GM12878 (cell line): Measurements from ENCODE around the gene RACK1. TPM values are rescaled to one million over a fixed set of nuclear protein-coding genes. Genes with fewer than 3 reads are reported as not detected.

ENCODE experiments used
- BCL11A ChIP-seq: IDR thresholded peaks from 2 replicates; pipeline ENCODE4 v1.6.1; 2011; ENCODE audit warnings: low read depth, low read length
- BCL3 ChIP-seq: IDR thresholded peaks from 2 replicates; pipeline ENCODE4 v1.6.1; 2011; ENCODE audit warnings: borderline replicate concordance, low read depth, mild to moderate bottlenecking, moderate library complexity, low read length; ENCODE audit not compliant: insufficient read depth, poor library complexity, severe bottlenecking
- CREM ChIP-seq: IDR thresholded peaks from 2 replicates; pipeline ENCODE4 v1.6.1; 2014; ENCODE audit warnings: antibody characterized with exemption, low read depth
- E2F4 ChIP-seq: IDR thresholded peaks from 2 replicates; pipeline ENCODE4 v1.6.1; 2012; ENCODE audit warnings: low read depth, low read length, improper control_type of control experiment
- EED ChIP-seq: sonication (generic); IDR thresholded peaks from 2 replicates; pipeline ENCODE4 v1.6.1; 2016; ENCODE audit warnings: antibody characterized with exemption, low read depth
- ESRRA ChIP-seq: IDR thresholded peaks from 2 replicates; pipeline ENCODE4 v1.6.1; 2012; ENCODE audit warnings: mild to moderate bottlenecking, low read length, improper control_type of control experiment
- ETV6 ChIP-seq, 2 experiments: fragments of 450-650 bp in 1 of 2; IDR thresholded peaks in 1 of 2; conservative IDR thresholded peaks in 1 of 2; 2 replicates each; pipeline ENCODE4 v1.6.1; 2014; ENCODE audit warnings: antibody characterized with exemption in 1 of 2, borderline replicate concordance in 1 of 2, low read depth in 1 of 2, mild to moderate bottlenecking in 1 of 2, moderate library complexity in 1 of 2
- IKZF2 ChIP-seq, 2 experiments: fragments of 450-650 bp; IDR thresholded peaks; 2 replicates each; pipeline ENCODE4 v1.6.1; 2017; ENCODE audit warnings: mild to moderate bottlenecking in 2 of 2, moderate library complexity in 2 of 2
- IRF4 ChIP-seq: IDR thresholded peaks from 2 replicates; pipeline ENCODE4 v1.6.1; 2011; ENCODE audit warnings: low read depth, low read length
- IRF5 ChIP-seq: fragments of 450-650 bp; IDR thresholded peaks from 2 replicates; pipeline ENCODE4 v1.6.1; 2017; ENCODE audit warnings: borderline replicate concordance
- JUND ChIP-seq: IDR thresholded peaks from 2 replicates; pipeline ENCODE4 v1.6.1; 2012; ENCODE audit warnings: low read depth, mild to moderate bottlenecking, low read length, improper control_type of control experiment, moderate library complexity
- MYB ChIP-seq: fragments of 150-350 bp; IDR thresholded peaks from 2 replicates; pipeline ENCODE4 v1.6.1; 2014; ENCODE audit warnings: mild to moderate bottlenecking, low read depth, low read length, borderline replicate concordance
- NBN ChIP-seq: fragments of 450-650 bp; IDR thresholded peaks from 2 replicates; pipeline ENCODE4 v1.6.1; 2016
- PAX8 ChIP-seq: fragments of 450-650 bp; IDR thresholded peaks from 2 replicates; pipeline ENCODE4 v1.6.1; 2017; ENCODE audit warnings: mild to moderate bottlenecking, moderate library complexity
- PKNOX1 ChIP-seq: fragments of 450-650 bp; IDR thresholded peaks from 2 replicates; pipeline ENCODE4 v1.6.1; 2016; ENCODE audit warnings: mild to moderate bottlenecking
- POLR2A ChIP-seq: IDR thresholded peaks from 2 replicates; pipeline ENCODE4 v1.6.1; 2011; ENCODE audit warnings: low read depth, mild to moderate bottlenecking, low read length
- POLR2AphosphoS2 ChIP-seq: IDR thresholded peaks from 2 replicates; pipeline ENCODE4 v1.6.1; 2011; ENCODE audit warnings: low read depth, mild to moderate bottlenecking, low read length, improper control_type of control experiment, moderate library complexity
- SIN3A ChIP-seq: IDR thresholded peaks from 2 replicates; pipeline ENCODE4 v1.6.1; 2012; ENCODE audit warnings: low read depth, low read length, improper control_type of control experiment
- SMC3 ChIP-seq: IDR thresholded peaks from 2 replicates; pipeline ENCODE4 v1.6.1; 2011; ENCODE audit warnings: low read length, improper control_type of control experiment, borderline replicate concordance
- SREBF2 ChIP-seq: IDR thresholded peaks from 2 replicates; pipeline ENCODE4 v1.6.1; 2012; ENCODE audit warnings: mild to moderate bottlenecking, low read length
- TAF1 ChIP-seq: IDR thresholded peaks from 2 replicates; pipeline ENCODE4 v1.6.1; 2011; ENCODE audit warnings: mild to moderate bottlenecking, low read depth, low read length, borderline replicate concordance
- USF1 ChIP-seq: IDR thresholded peaks from 2 replicates; pipeline ENCODE4 v1.6.1; 2011; ENCODE audit warnings: borderline replicate concordance, low read depth, mild to moderate bottlenecking, moderate library complexity, mixed read lengths, low read length; ENCODE audit not compliant: insufficient read depth; ENCODE audit errors: extremely low read length
- ZBED1 ChIP-seq: IDR thresholded peaks from 2 replicates; pipeline ENCODE4 v1.6.1; 2016; ENCODE audit warnings: borderline replicate concordance
- ZNF384 ChIP-seq: IDR thresholded peaks from 2 replicates; pipeline ENCODE4 v1.6.1; 2012; ENCODE audit warnings: low read depth, mild to moderate bottlenecking, low read length, improper control_type of control experiment, borderline replicate concordance
- polyA plus RNA-seq, 11 experiments: library from polyadenylated mRNA; depleted of rRNA in 4 of 11; unstranded in 6 of 11; stranded (reverse) in 5 of 11; fragments of >200 nt; fragmentation: Nextera tagmentation in 4 of 11; fragmentation: Illumina TruSeq in 1 of 11; extraction: Ambion mirVana in 4 of 11; extraction: Trizol in 1 of 11; gene quantifications; 1 replicate in 1 of 11; 2 replicates in 10 of 11; pipeline versions ENCODE4 v1.2.1 to v1.2.3, GENCODE V29; 2011 to 2016; ENCODE audit warnings: inconsistent platforms in 2 of 11, missing spikeins in 2 of 11, low read depth in 1 of 11
- total RNA-seq, 4 experiments: library from RNA; depleted of rRNA in 3 of 4; stranded (reverse); fragments of >200 nt in 3 of 4; fragmentation: Illumina TruSeq in 1 of 4; extraction: Trizol in 1 of 4; gene quantifications; 2 replicates each; pipeline versions ENCODE4 v1.2.1 to v1.2.3, GENCODE V29; 2013 to 2021

Gene RACK1
- total and polyA plus RNA-seq, 10 of the 15 experiments (the other 5 are each of a cell fraction or from before 2014, with no cell fraction given) = 1,365 to 6,584 (median 4,167) TPM

GRCh38 chr5:181223058-181223728 lies 20.5 kb downstream of the RACK1 start, which contains the start of gene TRIM41 (continued):
- peak; percentile 69 for TF ChIP-seq BCL3
- TF ChIP-seq USF1 = no peak
- TF ChIP-seq POLR2A = peak; percentile 98
- TF ChIP-seq NBN = peak; percentile 97; the same call in 1 of the 2 replicates
- TF ChIP-seq SREBF2 = no peak
- peak; percentile 11; the same call in 1 of the 2 replicates for TF ChIP-seq SMC3
- peak; percentile 85 to 91 for TF ChIP-seq IKZF2 (IDR thresholded peaks at IDR 0.05)
- 0 out of 2 replicates have a peak, but pooled peaks have one; percentile 37 for TF ChIP-seq ZBED1
- no peak for TF ChIP-seq PKNOX1
- TF ChIP-seq CREM = peak; percentile 89
- TF ChIP-seq EED = peak; percentile 72
- TF ChIP-seq E2F4 = no peak
- TF ChIP-seq SIN3A = 0 out of 2 replicates have a peak, but pooled peaks have one; percentile 82
- TF ChIP-seq MYB = peak; percentile 79
- TF ChIP-seq POLR2AphosphoS2 = peak; percentile 62
- TF ChIP-seq TAF1 = peak; percentile 93
- TF ChIP-seq IRF5 = no peak
- TF ChIP-seq JUND = peak; percentile 27; the same call in 1 of the 2 replicates
- TF ChIP-seq ETV6 (conservative IDR thresholded peaks at IDR 0.05 in 1 of 2, IDR thresholded peaks at IDR 0.05 in 1 of 2; ENCODE audit: borderline replicate concordance in 1 of 2, low read depth in 1 of 2) = peak; percentile 99
- TF ChIP-seq ESRRA = peak; percentile 11; the same call in 1 of the 2 replicates
- no peak for TF ChIP-seq BCL11A
- TF ChIP-seq IRF4 = no peak
- TF ChIP-seq ZNF384 = no peak
- TF ChIP-seq PAX8 = no peak
